Activated T-helper 1 cell treated with Interleukin-2 at 50 U/mL for 16 hours (primary cell): ENCODE results near the gene LCE1D.

ENCODE experiments used
- DNase-seq: peaks from one replicate; pipeline ENCODE4 v3.0.0-alpha.2; 2020; ENCODE audit warnings: low read depth

Gene LCE1D

DNA sequence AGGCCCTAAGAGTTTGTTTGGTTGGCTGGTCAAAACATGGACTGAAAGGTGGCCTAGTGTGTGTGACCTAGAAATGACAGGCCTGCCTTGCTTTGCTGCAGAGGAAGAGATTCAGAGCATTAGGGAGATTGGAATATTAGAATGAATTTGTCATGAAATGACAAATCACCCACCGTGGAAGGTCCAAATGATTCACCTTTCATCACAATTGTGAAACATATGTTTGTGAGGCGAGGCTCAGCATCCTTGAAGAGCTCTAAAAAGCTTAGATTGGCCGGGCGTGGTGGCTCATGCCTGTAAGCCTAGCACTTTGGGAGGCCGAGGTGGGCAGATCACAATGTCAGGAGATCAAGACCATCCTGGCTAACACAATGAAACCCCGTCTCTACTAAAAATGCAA, 20.8 kb downstream of the LCE1D start:
- no peak for DNase-seq

DNA sequence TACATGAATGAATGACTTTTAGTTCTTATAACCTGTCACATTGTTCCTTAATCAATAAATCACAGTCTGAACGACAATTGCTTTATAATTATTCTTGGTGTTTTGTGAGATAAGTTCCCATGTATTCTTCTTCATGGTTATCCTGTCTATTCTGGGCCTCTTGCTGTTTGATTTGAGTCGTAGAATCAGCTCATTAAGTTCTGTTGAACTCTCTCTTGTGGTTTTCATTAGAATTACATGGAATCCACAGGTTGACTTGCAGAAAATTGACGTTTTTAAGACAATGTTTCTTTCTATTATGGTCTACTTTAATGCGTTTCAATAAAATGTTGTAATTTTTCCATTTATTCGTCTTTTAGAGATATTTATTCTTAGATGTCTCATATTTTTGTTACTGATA, 26.8 kb downstream of the LCE1D start:
- no peak for DNase-seq

DNA sequence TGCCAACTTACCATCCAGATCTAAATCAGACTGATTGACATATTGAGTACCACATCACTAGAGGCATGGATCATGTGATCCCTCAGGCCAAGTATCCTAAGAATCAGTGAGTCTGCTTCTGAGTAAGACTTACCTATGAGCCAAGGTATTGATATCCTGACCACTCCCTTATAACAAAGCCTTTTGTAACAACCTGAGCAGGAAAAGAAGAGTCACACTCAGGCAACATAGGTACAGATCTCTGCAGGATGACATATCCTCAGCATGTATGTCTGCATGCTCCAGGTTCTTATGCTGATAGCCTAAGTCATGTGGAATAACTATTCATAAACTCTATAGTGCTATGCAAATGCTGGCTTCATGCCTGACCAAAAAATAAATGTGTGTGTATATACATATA, 28.4 kb downstream of the LCE1D start:
- no peak for DNase-seq

DNA sequence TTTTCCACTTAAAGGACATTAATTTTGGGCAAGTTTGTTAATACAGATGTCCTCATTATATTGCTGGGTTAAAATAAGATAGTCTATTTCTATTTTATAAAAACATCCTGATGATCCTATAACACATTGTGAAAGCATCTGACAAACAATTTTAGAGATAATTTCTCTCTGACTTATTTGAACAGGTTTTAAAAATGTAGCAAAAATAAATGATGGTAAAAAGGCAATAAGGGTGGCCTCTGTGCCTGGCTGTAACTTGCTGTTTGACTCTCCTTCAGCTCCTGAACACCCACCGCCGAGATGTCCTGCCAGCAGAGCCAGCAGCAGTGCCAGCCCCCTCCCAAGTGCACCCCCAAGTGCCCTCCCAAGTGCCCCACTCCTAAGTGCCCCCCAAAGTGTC, 30.7 kb downstream of the LCE1D start, which contains the start of gene LCE1A:
TSS of gene LCE1A (plus strand) at position 301 of the 400 bp plus-strand sequence. CDS start at position 301, 0 bp downstream.
- DNase-seq: no peak

DNA sequence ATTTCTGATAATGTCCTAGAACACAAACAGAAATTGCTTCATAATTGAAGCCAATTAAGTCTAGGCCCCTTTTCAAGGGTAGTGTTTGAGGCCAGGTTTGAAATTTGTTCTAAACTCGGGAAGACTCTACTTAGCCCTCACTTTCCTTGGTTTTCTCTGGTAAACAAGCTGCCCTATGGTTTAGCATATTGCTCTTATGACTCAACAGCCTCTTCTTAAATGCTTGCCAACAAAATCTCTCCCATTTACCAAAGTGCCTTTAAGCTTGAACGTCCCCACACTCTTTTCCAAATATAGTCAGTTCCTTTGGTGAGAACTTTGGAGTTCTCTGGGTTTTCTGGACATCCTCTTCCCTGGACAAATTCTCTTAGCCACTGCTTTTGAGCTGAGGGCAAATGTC, 40.3 kb downstream of the LCE1D start:
- DNase-seq: no peak

DNA sequence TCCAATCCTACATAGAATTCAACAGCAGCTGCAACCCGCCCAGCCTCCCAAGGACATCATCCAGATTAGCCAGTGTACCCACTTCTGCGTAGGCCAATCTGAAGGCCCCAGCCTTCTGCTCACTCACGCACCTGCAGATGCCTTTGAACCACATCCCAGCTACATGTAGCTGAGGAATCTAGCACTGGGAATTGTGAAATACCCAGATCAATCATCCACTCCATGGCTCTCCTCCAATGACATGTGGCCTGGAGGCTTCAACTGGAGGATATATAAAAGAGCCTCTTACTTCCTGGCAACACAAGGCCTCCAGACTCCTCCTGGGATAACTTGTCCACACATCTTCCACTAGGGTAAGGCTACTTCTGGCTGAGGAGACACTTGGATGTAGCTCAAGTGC, 46.0 kb downstream of the LCE1D start, which contains the start of gene LCE6A:
TSS of gene LCE6A (plus strand) at position 301 of the 400 bp plus-strand sequence. CDS start 665 bp downstream, outside the sequence.
- no peak for DNase-seq
